PFSK-1 (cell line): ENCODE results near the gene SLC25A33.

ENCODE experiments used
- FOXP2 ChIP-seq: optimal IDR thresholded peaks from 2 replicates; pipeline ENCODE3; 2011; ENCODE audit warnings: borderline replicate concordance, control low read depth, inconsistent platforms; ENCODE audit not compliant: insufficient read depth; ENCODE audit errors: extremely low read length, extremely low read depth
- POLR2AphosphoS5 ChIP-seq: IDR thresholded peaks from 2 replicates; pipeline ENCODE4 v1.6.1; 2012; ENCODE audit warnings: low read depth, mild to moderate bottlenecking, control low read depth, low read length, moderate library complexity
- SIN3A ChIP-seq: IDR thresholded peaks from 2 replicates; pipeline ENCODE4 v1.6.1; 2012; ENCODE audit warnings: mild to moderate bottlenecking, low read length, moderate library complexity, borderline replicate concordance; ENCODE audit not compliant: insufficient read depth
- TAF1 ChIP-seq: IDR thresholded peaks from 2 replicates; pipeline ENCODE4 v1.6.1; 2012; ENCODE audit warnings: low read length, control low read depth, borderline replicate concordance; ENCODE audit not compliant: insufficient read depth
- TF ChIP-seq, protein P1 (sequence below), 2 experiments: IDR thresholded peaks; 2 replicates each; pipeline versions ENCODE4 v1.6.1 to v1.8.0; 2011 to 2012; ENCODE audit warnings: low read depth in 2 of 2, low read length in 2 of 2, control low read depth in 1 of 2, inconsistent platforms in 1 of 2, mild to moderate bottlenecking in 1 of 2, moderate library complexity in 1 of 2; ENCODE audit not compliant: insufficient read depth in 1 of 2

Gene SLC25A33

GRCh38 chr1:9500756-9501754 lies 38.2 kb upstream of the SLC25A33 start:
- TF ChIP-seq, protein P1, sequence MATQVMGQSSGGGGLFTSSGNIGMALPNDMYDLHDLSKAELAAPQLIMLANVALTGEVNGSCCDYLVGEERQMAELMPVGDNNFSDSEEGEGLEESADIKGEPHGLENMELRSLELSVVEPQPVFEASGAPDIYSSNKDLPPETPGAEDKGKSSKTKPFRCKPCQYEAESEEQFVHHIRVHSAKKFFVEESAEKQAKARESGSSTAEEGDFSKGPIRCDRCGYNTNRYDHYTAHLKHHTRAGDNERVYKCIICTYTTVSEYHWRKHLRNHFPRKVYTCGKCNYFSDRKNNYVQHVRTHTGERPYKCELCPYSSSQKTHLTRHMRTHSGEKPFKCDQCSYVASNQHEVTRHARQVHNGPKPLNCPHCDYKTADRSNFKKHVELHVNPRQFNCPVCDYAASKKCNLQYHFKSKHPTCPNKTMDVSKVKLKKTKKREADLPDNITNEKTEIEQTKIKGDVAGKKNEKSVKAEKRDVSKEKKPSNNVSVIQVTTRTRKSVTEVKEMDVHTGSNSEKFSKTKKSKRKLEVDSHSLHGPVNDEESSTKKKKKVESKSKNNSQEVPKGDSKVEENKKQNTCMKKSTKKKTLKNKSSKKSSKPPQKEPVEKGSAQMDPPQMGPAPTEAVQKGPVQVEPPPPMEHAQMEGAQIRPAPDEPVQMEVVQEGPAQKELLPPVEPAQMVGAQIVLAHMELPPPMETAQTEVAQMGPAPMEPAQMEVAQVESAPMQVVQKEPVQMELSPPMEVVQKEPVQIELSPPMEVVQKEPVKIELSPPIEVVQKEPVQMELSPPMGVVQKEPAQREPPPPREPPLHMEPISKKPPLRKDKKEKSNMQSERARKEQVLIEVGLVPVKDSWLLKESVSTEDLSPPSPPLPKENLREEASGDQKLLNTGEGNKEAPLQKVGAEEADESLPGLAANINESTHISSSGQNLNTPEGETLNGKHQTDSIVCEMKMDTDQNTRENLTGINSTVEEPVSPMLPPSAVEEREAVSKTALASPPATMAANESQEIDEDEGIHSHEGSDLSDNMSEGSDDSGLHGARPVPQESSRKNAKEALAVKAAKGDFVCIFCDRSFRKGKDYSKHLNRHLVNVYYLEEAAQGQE (IDR thresholded peaks at IDR 0.05; ENCODE audit: insufficient read depth in 1 of 2, low read depth in 2 of 2, low read length in 2 of 2), result no peak
- TF ChIP-seq FOXP2 (no peak), SIN3A (no peak)

DNA sequence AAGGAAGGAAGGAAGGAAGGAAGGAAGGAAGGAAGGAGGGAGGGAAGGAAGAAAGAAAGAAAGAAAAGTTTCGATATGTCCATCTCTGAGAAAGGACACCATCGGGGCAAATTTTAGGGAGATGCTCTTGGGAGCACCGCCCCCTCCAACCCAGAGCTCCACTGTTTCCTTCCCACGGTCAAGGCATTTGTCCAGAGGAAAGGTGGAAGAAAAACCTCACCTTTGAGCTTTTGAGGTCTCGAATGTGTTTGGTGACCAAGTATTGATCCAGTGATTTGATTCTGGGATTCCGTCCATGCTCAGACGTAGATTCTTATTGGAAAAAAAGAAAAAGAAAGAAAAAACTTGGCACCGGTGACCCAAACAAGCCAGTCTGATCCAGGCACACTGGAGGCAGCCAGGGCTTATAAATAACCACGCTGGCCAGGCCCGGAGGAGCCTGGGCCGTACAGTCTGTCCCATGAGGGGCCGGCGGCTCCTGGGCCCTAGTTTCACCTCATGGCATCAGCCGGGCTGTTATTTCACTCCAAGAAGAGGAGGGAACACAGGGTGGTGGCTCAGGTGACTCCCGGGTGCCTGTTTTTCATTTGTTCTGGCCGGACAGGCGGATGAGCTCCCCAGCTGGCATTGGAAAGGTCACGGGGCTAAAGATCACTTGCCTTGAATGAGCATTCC lies 36.1 kb upstream of the SLC25A33 start:
- TF ChIP-seq POLR2AphosphoS5 (no peak), SIN3A (no peak)
- TF ChIP-seq, protein P1 (IDR thresholded peaks at IDR 0.05; ENCODE audit: insufficient read depth in 1 of 2, low read depth in 2 of 2, low read length in 2 of 2), result no peak

- TF ChIP-seq, protein P1 (IDR thresholded peaks at IDR 0.05; ENCODE audit: insufficient read depth in 1 of 2, low read depth in 2 of 2, low read length in 2 of 2), result no peak
- TF ChIP-seq SIN3A (no peak), POLR2AphosphoS5 (no peak), FOXP2 (no peak), TAF1 (no peak)
These were observed 34.1 kb upstream of the SLC25A33 start for GRCh38 chr1:9505143-9505542.

DNA sequence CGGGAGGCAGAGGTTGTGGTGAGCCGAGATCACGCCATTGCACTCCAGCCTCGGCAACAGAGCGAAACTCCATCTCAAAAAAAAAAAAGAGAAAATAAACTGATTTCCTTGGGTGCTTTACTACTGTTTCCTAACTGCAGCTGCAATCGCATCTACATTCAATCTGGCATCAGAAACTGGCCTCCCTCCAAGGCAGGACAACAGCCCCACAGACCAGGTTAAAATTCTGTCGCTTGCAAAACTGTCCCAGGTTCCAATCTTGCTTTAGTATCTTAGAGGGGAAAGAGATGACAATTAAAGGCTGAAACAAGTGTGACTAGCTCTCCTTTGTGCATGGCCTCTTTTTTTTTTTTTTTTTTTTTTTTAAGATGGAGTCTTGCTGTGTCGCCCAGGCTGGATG lies 32.4 kb upstream of the SLC25A33 start:
- TF ChIP-seq, protein P1 (IDR thresholded peaks at IDR 0.05; ENCODE audit: insufficient read depth in 1 of 2, low read depth in 2 of 2, low read length in 2 of 2), result no peak
- TF ChIP-seq TAF1 (no peak), POLR2AphosphoS5 (no peak), SIN3A (no peak), FOXP2 (no peak)
